Fibroblast of upper back skin (primary cell): ENCODE results near the gene TTPAL.

ENCODE experiments used
- DNase-seq: peaks from one replicate; pipeline ENCODE4 v3.0.0-alpha.2; 2013

TTPAL gene

DNA sequence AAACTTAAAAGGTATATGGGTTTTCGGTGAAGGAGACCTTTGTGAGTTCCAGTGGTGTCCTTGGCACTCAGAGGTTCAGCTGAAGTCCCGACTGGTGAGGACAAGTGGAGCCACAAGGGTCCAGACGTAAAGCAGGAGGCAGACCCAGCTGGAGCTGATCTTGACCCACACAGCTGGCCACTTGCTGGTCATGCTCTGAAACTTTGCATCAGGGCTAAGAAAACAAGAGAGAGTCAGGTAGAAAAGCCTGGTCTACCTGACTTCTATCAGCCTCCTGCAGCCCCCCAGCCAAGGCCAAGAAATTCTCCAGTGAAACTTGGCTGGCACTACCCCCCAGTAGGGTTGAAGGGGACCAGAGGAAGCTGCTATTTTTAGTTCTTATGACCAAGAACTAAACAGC, 24.5 kb downstream of the TTPAL start:
- DNase-seq = no peak

DNA sequence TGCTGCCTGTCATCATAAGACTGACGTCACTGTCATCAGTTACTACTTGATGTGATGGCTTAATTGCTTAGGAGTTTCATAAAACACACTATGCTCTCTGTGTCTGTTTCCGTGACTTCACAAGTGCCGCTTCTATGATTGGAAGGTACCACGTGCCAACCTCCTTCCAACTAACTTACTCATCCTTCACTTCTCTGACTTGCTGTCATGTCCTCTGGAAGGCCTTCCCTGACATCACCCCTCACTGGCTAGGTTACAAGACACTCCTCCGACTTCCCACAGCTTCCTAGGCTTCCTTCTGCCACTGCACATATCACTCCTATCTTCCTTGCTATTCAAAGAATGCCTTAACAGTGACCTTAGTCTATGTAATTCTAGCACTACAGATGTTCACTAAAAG, 25.8 kb downstream of the TTPAL start:
- DNase-seq = peak; percentile 49

DNA sequence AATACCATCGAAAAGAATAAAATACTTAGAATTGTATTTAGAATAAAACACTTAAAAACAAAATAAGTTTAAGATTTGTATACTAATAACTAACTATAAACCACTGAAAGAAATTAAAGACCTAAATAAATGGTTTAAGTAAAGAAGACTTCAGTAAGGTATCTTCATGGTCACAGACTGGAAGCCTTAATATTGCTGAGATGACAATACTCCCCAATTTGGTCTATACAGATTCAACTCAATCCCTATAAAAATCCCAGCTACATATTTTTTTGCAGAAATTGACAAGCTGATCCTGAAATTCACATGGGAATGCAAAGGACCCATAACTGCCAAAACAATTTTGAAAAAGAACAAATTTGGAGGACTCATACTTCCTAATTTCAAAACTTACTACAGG, 27.3 kb downstream of the TTPAL start:
- DNase-seq = no peak

DNA sequence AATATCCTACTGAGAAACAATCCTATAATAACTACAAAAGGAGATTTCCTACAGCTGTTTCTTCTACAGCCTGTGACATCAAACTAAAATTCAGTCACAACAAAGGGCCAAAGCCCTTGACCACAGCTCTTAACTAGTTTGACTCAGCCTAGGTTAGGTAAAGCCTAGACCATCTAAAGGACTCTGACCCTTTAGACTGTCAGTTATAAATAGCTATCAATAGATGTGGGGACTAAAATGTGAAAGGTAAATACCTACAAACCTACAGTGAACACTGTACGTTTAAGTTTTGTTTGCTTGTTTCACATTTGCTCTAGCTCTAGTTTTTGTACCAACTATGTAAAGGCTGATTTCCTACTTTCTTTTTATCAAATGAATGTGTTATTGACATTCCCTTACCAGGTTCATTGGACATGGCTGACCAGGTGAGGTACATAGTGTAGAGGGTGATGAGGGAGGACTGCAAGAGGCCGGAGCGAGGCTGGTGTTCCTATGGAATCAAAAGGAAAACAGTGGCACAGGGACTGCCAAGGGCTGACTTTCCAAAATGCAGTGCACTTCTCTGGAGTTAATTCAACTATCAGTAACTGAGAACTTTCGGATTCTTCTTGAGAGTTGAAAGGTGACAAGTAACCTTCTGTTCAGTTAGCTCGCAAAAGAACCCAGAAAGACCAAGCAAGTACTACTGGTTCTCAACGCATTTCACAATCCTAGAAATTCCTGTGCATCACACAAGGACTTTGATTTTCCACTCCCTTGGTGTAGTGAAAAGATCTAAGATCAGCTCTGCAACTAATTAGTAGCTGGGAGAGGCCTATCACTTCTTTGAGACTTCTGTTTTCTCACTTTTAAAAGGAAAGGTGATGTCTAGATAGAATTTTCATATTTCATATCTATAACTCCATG, 29.0 kb downstream of the TTPAL start:
- DNase-seq = no peak

DNA sequence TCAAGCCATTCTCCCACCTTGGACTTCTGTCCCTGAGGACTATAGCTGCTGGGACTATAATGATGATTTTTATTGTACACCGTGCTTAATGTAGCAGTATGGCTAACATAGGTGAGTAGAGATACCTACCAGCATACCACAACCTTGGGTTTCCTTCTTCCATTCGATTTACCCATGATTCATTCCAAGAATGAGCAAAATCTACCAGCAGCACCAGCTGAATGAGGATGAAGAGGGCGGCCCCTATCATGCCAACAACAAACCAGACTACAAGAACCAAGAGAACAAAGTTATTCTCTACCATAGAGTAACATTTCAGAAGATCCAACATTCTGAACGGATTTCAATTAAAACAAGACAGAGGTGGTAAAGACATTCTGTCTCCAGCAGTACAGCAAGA, 34.1 kb downstream of the TTPAL start:
- DNase-seq = no peak

DNA sequence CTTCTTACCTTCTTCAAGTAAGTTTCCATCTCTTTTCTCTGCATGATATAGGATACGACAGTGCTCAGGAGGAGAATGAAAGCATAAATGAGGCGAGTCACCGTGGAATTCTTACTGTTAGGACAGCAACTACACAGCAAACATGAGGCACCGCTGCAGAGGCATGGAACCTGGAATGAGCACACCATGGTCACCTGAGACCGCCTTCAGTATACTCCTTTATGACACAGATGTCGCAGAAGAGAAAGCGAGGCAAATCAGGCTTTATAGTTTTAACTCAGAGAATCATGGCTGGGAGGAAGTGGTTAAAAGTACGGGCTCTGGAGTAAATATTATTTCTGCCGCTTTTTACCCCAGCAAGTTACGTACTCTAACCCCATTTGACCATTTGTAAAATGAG, 38.2 kb downstream of the TTPAL start:
- no peak for DNase-seq

DNA sequence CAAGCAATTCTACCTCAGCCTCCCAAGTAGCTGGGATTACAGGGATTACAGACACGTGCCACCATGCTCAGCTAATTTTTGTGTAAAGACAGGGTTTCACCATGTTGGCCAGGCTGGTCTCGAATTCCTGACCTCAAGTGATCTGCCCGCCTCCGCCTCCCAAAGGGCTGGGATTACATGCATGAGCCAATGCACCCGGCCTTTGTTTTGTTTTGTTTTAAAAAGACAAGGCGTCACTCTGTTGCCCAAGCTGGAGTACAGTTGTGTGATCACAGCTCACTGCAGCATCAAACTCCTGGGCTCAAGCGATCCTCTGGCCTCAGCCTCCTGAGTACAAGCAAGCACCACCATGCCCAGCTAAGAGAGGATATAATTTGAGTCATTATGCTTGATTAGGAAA, 40.8 kb downstream of the TTPAL start:
- no peak for DNase-seq

DNA sequence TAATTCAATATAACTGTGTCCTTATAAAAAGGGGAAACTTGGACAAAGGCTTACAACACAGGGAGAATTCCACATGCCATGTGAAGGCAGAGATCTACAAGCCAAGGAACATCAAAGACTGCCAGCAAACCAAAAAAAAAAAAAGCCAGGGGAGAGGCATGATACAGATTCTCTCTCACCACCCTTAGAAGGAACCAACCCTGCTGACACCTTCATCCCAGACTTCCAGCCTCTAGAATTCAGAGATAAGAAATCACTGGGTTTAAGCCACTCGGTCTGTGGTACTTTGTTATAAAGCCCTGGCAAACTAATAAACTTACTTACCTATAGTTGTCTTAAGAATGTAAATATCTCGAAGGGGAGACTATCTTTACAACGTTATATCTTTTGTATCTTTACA, 41.8 kb downstream of the TTPAL start:
- DNase-seq = no peak

DNA sequence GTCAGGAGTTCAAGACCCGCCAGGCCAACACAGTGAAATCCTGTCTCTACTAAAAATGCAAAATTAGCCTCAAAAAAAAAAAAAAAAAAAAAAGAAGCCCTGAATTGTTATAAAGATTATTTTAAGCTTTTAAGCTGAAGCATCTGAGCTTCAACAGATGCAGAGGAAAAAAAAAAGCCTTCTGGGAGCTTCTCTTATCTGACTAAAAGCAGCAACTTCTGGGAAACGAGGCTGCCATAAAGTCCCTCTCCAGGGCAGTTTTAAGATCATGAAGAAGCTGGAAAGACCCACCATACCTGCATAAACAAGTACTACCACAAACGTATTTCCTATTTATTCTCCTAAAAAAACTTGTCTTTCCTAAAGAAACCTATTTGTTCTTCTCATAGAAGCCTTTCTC, 42.6 kb downstream of the TTPAL start:
- DNase-seq = no peak

DNA sequence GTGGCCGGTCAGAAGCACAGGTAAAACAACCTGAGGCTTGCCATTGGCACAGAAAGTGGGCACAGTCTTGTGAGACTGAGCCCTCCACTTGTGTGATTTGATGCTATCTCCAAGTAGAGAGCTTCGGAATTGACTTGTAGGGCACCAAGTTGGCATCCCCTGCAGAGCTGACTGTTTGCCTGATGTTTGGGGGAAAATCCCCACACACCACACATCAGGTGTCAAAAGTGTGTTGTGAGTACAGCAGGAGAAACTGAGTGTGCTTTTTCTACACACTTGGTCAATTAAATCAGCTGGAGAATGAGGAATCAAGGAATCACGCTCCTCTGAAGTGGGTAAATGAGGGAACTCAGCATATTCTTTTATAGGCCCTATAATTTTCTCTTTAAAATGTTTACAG, 45.2 kb downstream of the TTPAL start:
- DNase-seq = no peak

DNA sequence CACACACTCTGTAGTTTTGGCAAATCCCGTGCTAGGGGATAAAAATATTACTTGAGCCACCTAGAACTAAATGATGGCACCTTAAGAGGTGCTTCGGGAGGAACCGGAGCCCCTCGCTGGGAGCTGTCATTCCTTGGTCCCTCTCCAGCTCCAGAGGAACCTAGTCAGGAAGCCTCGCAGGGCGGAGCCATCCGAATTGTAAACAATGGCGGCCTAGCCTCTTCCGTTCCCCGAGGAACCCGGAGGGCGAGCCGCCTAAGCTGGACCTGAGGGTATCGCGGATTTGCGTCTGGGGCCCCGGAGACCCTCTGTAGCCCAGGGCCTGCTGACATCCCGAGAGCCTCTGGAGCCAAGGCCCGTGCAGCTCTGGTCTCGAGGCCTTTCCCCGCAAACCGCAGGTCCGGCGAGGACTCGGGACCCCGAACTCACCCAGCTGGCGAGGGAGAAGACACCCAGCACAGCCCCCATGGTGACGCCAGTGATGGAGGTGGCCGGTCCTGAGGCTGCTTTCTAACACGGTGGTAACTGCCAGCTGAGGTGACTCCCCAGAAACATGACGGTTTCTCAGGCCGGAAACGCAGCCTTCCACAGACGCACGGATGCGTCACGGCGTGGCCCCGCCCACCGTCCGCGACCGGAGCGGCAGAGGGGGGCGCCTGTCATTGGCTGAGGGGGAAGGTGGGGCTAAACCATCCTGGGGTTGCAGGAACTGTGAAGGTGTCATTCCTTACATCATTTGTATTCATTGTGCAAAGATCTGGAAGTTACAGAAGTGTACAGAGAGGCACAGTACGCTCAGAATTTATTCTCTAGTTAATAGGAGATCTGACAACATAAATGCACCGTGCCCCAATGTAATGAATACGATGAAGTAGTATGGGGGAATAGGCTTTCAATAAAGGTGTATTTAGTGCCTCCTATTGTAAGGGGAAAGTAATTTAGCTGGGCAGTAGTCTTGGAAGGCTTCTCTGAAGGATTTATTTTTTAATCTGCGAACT, 46.1 kb downstream of the TTPAL start, which contains the start of gene SERINC3:
SERINC3 (minus strand) TSS at position 587 of the 998 bp plus-strand sequence; CDS start at position 468, 119 bp downstream.
- peak; percentile 92 for DNase-seq

DNA sequence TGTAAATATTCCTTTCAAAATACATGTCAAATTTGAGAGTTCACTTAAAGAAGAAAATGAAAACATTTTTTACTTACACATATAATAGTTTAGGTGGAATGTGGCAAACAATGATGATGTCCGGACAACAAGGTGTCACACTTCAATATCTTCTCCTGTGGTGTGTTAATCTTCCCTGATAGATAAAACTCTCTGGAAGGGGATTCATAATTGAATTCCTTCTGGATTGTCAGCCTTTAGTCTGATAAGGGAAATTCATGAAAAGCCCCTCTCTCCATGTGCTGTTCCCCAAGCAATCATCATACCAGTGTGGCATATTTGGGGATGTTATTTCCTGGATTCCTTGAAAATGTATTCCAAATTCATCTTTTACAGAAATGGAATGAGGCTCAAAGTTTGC, 47.2 kb downstream of the TTPAL start:
- DNase-seq = no peak

DNA sequence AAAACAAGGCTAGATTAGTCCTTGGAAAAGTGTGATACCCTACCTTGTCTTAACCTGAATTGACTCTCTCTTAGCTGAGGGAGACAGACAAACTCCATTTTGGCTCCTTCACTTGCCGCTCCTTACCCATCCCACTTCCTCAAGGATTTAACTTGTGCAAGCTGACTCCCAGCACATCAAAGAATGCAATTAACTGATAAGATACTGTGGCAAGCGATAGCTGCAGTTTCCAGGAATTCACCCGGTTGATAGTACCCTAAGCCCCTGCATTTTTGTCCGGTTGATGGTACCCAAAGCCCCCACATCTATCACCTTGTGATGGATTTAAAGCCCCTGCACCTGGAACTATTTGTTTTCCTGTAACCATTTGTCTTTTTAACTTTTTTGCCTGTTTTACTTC, 48.1 kb downstream of the TTPAL start:
- DNase-seq = no peak

DNA sequence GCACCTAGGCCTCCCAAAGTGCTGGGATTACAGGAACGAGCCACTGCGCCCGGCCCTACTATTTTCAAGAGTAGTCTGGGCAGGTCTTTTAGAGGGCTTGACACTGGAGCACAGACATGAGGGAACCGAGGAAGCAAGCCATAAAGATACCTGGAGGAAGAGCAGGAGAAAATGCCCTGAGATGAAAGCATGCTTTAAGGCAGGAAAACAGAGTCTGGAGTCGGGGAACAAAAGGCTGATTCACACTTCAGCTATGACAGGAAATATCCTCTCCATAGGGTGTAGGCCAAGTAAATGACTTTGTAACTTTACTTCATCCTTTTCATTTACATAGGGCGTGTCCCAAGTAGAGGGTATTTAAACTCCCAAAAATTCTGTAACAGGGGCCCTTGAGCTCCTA, 50.5 kb downstream of the TTPAL start:
- DNase-seq = peak; percentile 62

DNA sequence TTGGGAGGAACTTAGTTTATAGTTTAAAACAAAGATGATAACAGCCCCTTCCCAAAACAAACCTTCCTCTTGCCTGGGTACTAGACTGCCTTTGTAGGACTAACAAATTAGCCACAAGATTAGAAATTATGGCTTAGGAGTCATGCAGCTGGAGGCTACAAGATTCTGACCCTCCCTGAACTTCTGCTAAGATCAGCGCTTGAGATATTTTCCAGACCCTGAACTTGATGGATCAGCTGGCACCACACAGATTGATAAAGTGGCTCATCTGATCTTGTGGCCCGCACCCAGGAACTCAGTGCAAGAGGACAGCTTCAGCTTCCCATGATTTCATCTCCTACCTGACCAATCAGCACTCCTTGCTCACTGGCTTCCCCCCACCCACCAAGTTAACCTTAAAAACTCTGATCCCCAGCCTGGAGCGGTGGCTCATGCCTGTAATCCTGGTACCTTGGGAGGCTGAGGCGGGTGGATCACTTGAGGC, 52.1 kb downstream of the TTPAL start:
- DNase-seq = no peak

DNA sequence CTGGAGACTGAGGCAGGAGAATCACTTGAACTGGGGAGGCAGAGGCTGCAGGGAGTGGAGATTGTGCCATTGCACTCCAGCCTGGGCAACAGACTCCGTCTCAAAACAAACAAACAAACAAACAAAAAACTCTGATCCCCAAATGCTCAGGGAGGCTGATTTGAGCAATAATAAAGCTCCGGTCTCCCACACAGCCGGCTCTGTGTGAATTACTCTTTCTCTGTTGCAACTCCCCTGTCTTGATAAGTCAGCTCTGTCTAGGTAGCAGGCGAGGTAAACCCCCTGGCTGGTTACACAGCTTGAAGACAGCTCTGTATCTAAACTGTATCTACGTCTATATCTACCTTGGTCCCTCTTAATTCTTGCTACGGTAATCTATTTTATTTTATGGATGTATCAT, 52.6 kb downstream of the TTPAL start:
- DNase-seq = no peak

DNA sequence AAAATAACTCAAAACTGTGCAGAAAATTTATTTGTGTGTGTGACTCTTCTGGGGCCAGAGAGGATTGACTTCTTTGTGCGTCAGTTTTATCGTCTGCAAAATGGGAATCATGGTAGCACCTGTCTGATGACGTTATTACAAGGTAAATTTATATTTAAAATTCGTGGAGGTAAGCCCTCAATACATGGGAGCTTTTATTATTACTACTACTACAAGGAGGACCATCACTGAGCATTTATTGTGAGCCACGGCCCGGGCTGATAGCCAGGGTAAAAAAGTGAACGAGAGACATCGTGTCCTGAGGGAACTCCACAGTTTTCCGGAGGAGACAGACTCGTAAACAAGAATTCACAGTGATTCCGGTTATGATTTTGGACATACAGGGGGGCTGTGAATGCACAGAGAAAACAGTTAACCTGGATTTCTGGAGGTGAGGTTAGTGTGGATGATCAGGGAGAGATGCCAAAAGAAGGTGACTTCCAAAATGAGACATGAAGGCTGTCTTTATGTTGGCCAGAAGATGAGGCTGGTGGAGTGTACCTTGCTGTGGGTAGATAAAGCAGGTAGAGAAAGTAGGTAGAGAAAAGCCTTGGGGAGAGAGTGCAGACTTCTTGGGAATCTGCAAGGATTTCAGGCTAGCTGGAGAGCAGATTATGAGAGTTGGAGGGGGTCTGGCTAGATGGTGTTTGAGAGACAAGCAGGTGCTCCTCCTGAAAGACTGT, 56.7 kb downstream of the TTPAL start:
- DNase-seq = no peak

DNA sequence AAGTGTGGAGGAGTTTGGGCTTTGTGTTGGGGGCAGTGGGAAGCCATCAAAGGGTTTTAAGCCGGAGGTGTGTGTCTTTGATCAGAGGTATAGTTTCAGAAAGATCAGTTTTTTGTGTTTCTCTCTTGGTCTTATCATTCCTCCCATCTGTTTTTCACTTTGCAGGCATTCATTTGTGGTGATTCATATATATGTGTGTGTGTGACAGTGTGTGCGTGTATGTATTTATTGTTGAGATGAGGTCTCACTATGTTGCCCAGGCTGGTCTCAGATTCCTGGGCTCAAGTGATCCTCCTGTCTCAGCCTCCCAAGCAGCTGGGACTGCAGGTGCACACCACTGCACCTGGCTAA, 57.3 kb downstream of the TTPAL start:
- DNase-seq = peak; percentile 56

DNA sequence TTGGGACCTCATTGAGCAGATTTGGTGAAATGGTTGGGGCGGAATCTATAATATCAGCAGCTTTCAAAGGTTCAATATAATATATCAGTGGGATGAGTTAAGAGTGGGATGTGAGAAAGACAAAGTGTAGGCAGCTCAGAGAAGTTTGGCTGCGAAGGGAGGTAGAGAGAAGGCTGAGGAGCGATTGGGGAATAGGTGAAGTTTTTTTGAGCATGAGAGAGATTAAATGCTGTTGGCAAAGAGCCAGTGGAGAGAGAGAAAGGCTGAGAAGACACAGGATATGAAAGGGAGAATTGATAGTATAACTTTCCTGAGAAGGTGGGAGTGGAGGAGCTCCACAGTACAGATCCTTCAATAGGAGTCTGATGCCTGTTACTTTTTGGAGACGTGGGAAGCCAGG, 58.3 kb downstream of the TTPAL start:
- DNase-seq = no peak

DNA sequence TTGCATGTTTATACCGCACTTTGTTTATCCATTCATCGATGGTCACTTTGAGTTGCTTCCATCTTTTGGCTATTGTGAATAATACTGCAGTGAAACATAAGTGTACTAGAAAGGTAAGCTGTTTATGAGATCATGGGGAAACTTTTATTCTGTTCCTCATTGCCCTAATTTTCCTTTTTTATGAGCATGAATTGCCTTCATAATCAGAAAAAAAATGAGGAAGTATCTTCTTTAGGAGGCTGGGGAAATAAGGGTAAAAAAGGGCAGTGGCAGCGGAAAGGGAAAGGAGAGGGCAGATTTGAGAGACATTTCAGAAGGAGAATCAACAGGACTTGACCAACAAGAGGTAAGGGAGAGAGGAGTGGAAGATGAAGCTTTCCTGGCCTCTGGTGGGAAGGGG, 60.5 kb downstream of the TTPAL start:
- no peak for DNase-seq

DNA sequence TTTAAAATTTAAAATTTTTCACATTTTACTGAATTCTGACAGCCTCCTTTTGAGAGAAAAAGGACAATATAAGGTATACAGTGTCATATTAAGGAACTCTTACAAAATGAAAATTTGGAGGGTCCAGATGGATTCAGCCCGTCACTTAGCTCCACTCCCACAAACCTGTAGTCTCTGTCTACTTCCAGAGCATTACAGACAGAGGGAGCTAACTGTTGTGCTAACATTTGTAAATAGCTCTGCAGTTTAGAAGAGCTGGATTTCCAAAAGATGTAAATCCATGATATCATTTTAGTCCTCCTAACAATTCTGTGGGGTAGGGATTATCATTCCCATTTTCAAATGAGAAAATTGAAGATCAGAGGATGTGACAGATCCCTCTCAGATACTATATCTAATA, 62.3 kb downstream of the TTPAL start:
- no peak for DNase-seq

DNA sequence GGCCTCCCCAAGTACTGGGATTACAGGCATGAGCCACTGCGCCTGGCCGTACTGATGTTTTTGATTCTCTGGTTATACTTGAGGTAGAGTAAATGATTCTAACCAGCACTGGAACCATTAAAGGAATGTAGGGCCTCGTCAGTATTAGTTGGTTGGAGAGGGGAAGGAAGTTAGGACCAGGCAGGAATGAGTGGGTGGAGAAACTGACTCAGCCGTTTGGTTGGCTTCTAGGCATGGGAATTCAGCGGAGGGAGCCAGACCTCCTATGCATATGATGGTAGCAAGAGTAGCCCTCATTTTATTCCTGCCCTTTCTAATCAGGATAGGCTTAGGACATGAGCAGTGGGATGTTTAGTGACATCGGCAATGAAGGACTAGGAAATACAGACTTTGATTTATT, 65.2 kb downstream of the TTPAL start:
- peak; percentile 47 for DNase-seq

DNA sequence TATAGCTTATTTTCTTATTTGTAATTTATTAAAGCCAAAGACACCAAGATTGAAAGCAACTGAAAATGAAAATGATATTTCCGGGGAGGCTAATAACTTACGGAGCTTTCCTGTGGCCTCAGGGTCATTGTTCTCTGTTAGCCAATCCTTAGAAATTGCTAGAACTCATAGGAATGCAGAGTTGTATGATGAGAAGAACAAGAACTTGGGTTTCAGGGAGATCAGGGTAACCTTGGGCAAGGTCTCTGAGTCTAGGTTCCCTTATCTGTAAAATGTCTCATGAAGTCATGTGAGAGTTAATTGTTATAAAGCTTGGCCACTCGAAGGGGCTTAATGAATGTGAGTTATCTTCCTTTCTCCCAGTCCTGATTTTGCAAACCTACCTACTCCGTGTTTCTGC, 66.3 kb downstream of the TTPAL start:
- DNase-seq = no peak
